ENCODE measurements around the gene IRAG1.
A peak's percentile ranks its signal among the peaks of the same experiment; 100 is the strongest.

IRAG1 gene

GRCh38 chr11:10664496-10664895 lies 29.1 kb downstream of the IRAG1 start:
- no peak for DNase-seq

- DNase-seq = no peak
Measured at GRCh38 chr11:10663990-10664389, 29.6 kb downstream of the IRAG1 start.

DNA sequence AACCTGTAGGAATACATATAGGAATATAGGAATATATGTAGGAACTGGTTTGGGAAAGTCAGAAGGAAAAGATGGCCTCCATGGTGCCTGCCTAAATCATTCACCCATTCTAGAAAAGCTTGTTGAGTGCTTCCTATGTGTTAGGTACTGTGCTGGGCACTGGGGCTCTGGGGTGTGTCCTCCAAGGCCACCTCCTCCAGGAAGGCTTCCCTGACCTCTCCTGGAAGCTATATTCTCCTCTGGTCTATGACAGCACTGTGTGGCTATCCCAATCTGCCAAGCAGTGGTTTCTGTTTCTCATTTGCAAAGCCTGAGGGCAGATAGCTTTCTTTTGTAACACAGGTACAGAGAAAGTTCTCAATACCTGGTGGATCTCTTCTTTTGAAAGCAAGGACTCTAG lies 30.2 kb downstream of the IRAG1 start:
- DNase-seq = no peak

DNA sequence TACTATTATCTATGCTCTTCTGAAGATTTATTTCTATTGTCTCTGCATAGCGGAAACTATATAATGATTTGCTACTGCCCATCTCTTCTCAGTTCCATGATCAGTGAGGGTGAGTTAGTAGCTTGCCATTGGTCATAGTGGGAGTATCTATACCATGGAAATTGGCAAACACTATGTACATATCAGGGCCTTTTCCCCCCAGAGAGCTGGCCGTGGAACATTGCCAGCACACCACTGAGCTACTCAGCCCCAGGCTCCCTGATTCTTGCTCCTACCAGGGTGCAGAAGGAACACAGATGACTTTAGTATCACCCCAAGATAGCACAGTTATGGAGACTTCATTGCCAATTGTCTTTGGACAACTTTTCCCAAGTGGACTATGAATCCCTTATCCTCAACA lies 33.2 kb downstream of the IRAG1 start:
- DNase-seq = no peak

DNA sequence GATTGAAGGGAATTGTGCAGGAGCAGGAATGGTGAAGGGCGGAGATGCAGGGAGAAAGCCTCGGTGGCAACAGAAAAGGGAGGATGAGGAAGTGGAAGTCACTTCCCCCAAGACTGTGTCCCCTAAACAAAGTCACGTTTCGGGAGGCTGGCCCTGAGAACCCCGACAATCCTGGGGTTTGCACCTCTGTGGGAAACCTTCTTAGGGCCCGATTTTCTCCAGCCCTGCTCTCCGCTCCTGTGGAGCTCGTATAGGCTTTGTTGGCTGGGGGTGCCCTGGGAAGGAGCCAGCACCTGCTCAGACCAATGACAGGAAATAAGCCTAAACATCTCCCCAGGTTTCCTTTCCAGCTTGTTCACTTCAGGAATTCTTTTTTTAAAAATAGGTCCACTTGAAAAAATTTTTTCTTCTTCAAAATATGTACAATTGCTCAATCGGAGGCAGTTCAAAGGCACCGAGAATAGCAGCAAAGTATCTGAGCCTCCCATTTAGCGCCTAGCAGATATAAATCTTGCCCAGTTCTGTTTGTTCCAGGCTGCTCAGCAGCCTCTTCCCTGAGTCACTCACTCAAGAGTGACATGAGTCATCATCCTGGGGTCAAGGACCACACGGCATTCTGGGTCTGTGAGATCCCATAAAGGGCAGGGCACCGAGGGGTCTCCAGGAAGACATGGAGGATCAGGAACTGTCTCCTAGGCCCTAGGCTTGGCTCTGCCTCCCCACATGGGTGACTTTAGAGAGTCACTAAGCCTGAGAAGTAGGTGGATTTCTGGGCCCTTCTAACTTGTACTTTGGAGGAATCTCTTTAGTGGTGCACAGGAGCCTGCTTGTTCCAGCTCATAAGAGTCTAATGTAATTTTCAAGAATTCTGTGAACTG lies 34.0 kb downstream of the IRAG1 start:
- DNase-seq = no peak

- no peak for DNase-seq
Measured at GRCh38 chr11:10658621-10659338, 34.8 kb downstream of the IRAG1 start.

DNA sequence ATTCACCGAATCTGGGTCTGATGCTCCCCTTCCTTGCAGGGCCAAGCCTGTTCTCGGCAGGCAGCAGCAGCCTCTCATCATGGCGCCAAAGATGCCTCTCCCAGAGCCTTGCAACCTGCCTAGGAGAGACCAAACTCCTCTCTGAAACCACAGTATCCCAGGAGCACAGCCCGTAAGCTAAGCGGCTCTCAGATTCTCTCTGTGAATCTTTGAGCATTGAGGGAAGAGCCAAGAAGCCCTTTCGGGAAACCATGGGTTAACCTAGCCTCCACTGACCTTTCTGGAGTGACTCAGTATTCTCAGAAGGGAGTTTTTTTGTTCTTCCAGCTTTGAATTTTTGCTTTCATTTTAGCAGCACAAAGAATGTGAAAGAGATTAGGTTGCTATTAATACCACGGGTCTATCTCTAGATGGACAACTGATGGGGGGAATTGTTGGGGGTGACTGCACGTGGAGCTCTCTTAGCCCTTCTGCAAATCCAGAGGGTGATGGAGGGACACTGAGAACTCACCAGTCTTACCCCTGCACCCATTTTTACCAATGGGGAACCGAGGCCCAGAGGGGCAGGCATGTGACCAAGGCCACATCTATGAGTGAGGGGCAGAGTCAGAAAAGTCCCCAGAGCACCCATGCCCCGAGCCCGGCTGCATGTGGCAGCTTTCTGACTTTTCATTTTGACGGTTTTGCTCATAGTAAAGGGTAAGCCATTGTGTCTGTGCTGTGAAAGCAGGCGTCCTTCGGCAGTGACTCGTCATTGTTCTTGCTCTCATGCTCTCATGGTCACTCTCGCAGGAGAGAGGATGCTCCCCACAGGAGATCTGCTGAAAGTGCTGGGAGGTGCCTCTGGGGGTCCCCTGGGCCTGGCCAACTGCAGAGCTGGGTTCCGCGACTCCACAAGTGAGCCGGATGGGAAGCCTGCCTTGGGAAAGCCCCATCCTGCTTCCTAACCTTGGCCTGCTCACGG lies 36.0 kb downstream of the IRAG1 start:
- no peak for DNase-seq

GRCh38 chr11:10655943-10656576 lies 37.5 kb downstream of the IRAG1 start:
- DNase-seq = no peak

DNA sequence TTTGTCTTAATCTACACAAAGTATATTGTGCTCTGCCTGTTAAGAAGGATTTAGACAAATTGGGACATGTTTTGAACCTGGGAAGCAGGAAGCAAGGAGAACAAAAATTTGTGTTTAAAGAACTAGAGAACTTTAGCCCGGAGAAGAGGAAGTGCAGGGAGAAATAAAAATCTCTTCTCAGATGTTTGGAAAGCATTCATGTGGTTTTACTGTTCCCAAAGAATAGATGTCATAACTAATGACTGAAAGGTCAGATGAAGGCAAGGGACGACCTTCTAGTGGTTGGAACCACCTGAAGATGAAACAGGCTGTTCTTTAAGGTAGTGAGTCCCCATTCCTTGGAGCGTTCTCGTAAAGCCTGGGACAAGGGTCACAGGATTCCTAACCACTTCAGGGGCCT lies 38.3 kb downstream of the IRAG1 start:
- DNase-seq = no peak

DNA sequence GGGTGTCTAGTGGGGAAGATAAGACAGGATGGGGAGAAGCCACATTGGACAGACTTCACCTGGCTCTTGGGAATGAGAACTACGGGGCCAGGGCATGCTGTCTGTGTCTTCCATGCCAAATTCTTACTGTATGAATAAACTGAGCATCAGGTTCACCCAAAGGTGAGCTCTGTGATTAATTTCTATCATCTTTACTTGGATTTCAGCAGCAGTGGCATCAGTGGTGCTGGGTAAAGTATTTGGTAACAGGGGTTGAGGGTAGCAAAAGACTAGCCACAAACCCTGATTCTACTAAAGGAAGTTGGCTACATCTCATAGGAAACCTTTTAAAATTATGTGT lies 38.8 kb downstream of the IRAG1 start:
- no peak for DNase-seq

DNA sequence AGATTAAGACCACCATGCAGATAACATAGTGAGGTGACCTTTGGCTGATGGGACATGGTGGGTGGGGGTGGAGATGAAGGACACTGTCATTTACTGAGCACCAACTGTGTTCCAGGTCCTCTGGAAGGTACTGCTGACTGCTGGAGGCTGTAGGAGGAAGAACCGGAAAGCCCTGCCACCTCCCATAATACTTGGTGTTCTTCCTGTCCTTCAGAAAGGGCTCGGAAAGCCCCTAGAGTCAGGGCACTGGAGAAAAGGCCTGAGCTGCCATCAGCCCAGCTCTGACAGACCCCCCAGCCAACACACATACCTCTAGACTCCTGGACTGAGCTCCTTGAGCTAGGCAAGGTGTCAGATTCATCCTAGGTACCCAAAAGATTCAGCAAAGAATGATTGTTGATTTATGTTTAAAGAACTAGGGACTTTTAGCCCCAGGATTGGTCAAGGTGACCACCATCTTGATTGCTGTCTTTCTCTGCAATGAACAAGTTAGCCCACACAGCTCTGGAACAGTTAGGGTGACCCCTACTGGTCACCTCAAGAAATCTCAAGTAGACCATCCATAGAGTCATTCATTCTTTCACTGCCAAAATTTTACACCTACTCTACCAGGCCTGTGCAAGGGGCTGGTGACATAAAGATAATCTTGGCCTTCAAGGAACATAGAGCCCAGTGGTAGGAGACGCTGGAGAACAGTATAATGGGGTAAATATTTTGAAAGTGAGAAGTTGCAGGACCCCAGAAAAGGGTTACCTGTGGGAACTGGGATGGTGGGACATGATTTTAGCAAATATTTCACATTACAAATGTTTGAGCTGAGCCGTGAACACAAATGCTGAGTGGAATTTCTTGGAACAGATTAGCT lies 39.4 kb downstream of the IRAG1 start:
- DNase-seq = peak; percentile 57

- DNase-seq = no peak
Measured at GRCh38 chr11:10653261-10653660, 40.3 kb downstream of the IRAG1 start.

DNA sequence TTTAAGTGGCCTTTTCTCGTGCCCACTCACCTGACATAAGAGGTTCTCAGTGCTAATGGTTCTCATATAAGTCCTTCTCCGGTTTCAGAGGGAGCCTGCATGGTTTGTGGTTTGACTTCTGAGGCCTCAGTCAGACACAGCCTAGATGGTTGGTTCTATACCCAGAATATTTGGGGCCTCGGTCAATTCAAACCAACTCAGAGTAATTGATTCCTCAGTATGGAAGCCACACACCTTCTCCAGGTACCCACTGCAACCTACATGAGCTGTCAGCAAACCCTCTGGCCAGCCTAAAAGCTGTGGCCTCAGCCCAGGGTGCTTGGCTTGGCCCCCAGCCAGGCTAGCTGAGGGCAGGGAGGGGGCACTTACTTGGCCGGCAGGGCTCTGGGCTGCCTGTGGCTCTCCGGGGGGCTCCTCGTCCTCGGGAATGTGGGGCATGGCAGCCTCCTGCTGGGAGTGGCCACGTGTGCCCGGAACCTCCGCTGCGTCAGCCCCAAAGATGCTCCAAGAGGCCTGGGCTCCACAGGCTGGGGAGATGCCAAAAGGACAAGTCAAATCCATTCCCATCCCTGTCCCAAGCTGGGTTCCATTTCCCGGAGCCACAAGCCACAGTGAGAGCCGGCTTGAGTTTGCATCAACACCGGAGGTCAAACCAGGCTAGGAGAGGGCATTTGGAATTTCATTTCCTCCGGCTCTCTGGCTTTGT lies 41.7 kb downstream of the IRAG1 start:
- peak; percentile 83 for DNase-seq

DNA sequence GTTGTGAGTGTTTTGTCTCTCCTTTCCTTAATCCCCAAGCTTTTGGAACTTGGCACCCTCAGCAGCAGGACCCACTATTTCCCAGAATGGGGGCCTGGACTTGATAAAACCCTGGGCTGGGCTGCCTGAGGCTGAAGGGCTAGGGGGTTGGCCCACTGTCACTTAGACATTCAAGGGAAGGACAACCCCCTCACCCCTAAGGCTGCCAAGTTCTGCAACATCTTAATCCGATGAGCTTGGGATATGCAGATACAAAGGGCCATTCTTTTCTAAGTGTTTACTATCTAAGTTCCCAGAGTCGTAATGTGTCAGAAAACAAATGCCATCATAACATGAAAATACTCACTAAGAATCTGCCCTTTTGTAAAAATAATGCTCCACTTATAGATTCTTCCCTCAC lies 42.9 kb downstream of the IRAG1 start:
- DNase-seq = no peak

- no peak for DNase-seq
Measured at GRCh38 chr11:10650166-10650565, 43.4 kb downstream of the IRAG1 start.

DNA sequence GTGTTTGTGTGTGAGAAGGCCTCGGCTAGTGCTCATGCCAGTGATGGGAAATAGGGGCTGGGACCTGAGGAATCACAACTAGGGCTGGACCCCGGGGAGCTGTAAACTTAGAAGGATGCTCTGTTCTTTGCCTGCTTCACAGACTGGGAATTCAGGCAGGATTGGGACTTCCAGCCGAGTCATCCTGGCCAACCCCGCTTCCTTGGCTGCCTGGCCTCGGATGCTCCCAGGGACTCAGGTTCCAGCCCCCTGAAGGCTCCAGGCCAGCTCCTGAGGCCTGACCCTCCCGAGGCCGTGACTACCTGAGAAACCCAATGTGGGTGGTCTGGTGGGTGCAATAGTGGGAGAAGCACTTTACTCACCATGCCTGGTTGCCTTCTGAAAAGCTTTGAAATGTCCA lies 44.7 kb downstream of the IRAG1 start:
- no peak for DNase-seq

- no peak for DNase-seq
Measured at GRCh38 chr11:10646681-10647355, 46.7 kb downstream of the IRAG1 start.

DNA sequence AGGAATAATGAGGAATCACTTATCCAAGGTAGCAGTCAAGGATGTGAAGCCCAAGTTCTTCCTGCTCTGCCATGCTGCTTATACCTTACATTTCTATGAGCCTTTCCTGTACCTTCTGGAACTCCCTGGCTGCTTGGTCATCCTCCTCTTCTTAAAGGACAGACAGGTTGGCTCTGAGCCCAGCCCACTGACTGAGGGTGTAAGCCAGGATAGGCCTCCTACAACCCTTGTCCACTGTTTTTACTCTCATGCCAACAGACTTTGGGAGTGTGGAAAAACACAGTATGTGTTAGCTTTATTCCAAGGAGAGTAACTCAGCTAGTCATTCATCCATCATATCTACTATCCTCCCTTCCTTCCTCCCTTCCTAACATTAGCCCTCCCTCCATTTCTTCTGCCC lies 47.5 kb downstream of the IRAG1 start:
- no peak for DNase-seq

GRCh38 chr11:10645212-10645795 lies 48.3 kb downstream of the IRAG1 start:
- DNase-seq = no peak
